Transverse colon (tissue), 4 donors: ENCODE measurements around the gene LRRC57. TPM values are rescaled to one million over a fixed set of nuclear protein-coding genes. Genes with fewer than 3 reads are reported as not detected.
A peak's percentile ranks its signal among the peaks of the same experiment; 100 is the strongest.

Experiments
- DNase-seq: peaks from one replicate; pipeline ENCODE4 v3.0.0-alpha.2; 2019
- H3K27ac ChIP-seq, 4 donors: fragments of 200-600 bp; sonication (generic); 2 replicates each; pipeline ENCODE4 v1.5.1; 2016 to 2018; ENCODE audit warnings: inconsistent platforms in 4 of 4
- H3K27me3 ChIP-seq: fragments of 200-600 bp; sonication (generic); 2 replicates; pipeline ENCODE4 v1.5.1; 2017; ENCODE audit warnings: inconsistent platforms
- H3K36me3 ChIP-seq, 4 donors: fragments of 200-600 bp; sonication (generic); 2 replicates each; pipeline ENCODE4 v1.5.1; 2017 to 2019; ENCODE audit warnings: inconsistent platforms in 4 of 4
- H3K4me1 ChIP-seq, 4 donors: fragments of 200-600 bp; sonication (generic); 2 replicates each; pipeline ENCODE4 v1.5.1; 2017 to 2020; ENCODE audit warnings: inconsistent platforms in 4 of 4
- H3K4me3 ChIP-seq, 4 donors: fragments of 200-600 bp; sonication (generic); 1 replicate in 1 of 4; 2 replicates in 3 of 4; pipeline versions ENCODE4 v1.5.1 to v1.6.1; 2017 to 2019; ENCODE audit warnings: inconsistent platforms in 4 of 4
- H3K9me3 ChIP-seq, 2 donors: fragments of 200-600 bp; sonication (generic); 2 replicates each; pipeline ENCODE4 v1.5.1; 2017 to 2019; ENCODE audit warnings: inconsistent platforms in 2 of 2
- CTCF ChIP-seq, 5 experiments: fragments of 200-600 bp in 3 of 5; fragments of 450-650 bp in 2 of 5; sonication (generic) in 3 of 5; IDR thresholded peaks; 1 replicate in 2 of 5; 2 replicates in 3 of 5; pipeline ENCODE4 v1.5.1; 2016 to 2017; ENCODE audit warnings: antibody characterized with exemption in 5 of 5, inconsistent platforms in 3 of 5, mild to moderate bottlenecking in 2 of 5, moderate library complexity in 1 of 5
- EP300 ChIP-seq: sonication (generic); formaldehyde crosslinking; IDR thresholded peaks from one replicate; pipeline ENCODE4 v1.6.1; 2017; ENCODE audit warnings: antibody characterized with exemption, low read depth
- POLR2A ChIP-seq: fragments of 450-650 bp; IDR thresholded peaks from one replicate; pipeline ENCODE4 v1.6.1; 2016; ENCODE audit warnings: antibody characterized with exemption, mild to moderate bottlenecking, moderate library complexity
- POLR2AphosphoS5 ChIP-seq, 3 donors: sonication (generic); formaldehyde crosslinking; IDR thresholded peaks; one replicate each; pipeline ENCODE4 v1.6.1; 2016; ENCODE audit warnings: antibody characterized with exemption in 3 of 3
- WGBS, 2 donors: methylation state at CpG; one replicate each; pipeline ENCODE4 v1.1.5; 2018; ENCODE audit warnings: low coverage in 1 of 2; 5-methylcytosine and 5-hydroxymethylcytosine counted together
- in situ Hi-C, 4 donors: fragments of 200-750 bp; cut with MboI; loops; one replicate each; pipeline versions ENCODE4 v1.15.0 to v1.15.1; 2017; ENCODE audit warnings: low sequenced_read_pairs in 3 of 4, low pct_ligation_motif_present in 1 of 4, low pct_unique_long_range_greater_than_20kb in 1 of 4
- intact Hi-C: fragments of 100-400 bp; cut with DNase I; formaldehyde crosslinking; loops from one replicate; pipeline ENCODE4 v1.15.1; 2023; ENCODE audit warnings: low total_unique reads
- total RNA-seq, 4 donors: library from RNA; depleted of rRNA; stranded (reverse); fragments of >200 nt; gene quantifications; one replicate each; pipeline ENCODE4 v1.1.0, GENCODE V29; 2016

LRRC57 gene
- total RNA-seq, 4 donors from 2014 or later: 12.3 to 42.4 (median 28.7) TPM

- DNase-seq: no peak
- peak overlapping the region in 3 of 4 donors; percentile 70 to 98 (median 91) for H3K4me3 ChIP-seq
- in situ Hi-C loops: no loop called here
Observed at GRCh38 chr15:42491539-42492225, 56.9 kb downstream of the LRRC57 start.

GRCh38 chr15:42490671-42491538 lies 57.7 kb downstream of the LRRC57 start, which contains the start of gene ZNF106:
TSS of gene ZNF106 (minus strand) at chr15:42491141. CDS start at chr15:42472289, 18,852 bp downstream.
- 0 to 1% methylated on average over 19 to 49 of the region's 51 CpGs for WGBS, 2 donors
- TF ChIP-seq POLR2A (peak; percentile 84), EP300 (no peak), CTCF (IDR thresholded peaks at IDR 0.05) (no peak), POLR2AphosphoS5 (IDR thresholded peaks at IDR 0.05) (peak; percentile 87 to 90 (median 88))
- Histone ChIP-seq H3K4me3 (peak within 1 kb of the TSS; percentile 70 to 98 (median 89)), H3K36me3 (no peaks in the 10 kb centered on the region), H3K9me3 (no peaks in the 10 kb centered on the region), H3K27me3 (no peaks in the 10 kb centered on the region), H3K4me1 (peaks cover 10 to 43% (median 26%) of the 10 kb centered on the region in 4 donors), H3K27ac (peak within 1 kb of the TSS; percentile 90 to 95 (median 94))
- in situ Hi-C loops: no loop called here
- intact Hi-C loops: no loop called here
- peak; percentile 89 for DNase-seq

More at GRCh38 chr15:42491539-42492225, 56.9 kb downstream of the LRRC57 start:
- Histone ChIP-seq H3K27me3 (no peaks in the 10 kb centered on the region), H3K36me3 (no peaks in the 10 kb centered on the region), H3K4me1 (peaks cover 10 to 49% (median 33%) of the 10 kb centered on the region in 4 donors), H3K27ac (peak overlapping the region; percentile 90 to 95 (median 94)), H3K9me3 (no peaks in the 10 kb centered on the region)
- no peak for TF ChIP-seq EP300
- no peak for TF ChIP-seq POLR2AphosphoS5 (IDR thresholded peaks at IDR 0.05)
- no peak for TF ChIP-seq POLR2A
- TF ChIP-seq CTCF (IDR thresholded peaks at IDR 0.05): no peak
- 75 to 85% methylated on average over 14 to 18 of the region's 18 CpGs for WGBS, 2 donors
- intact Hi-C loops: no loop called here

GRCh38 chr15:42490291-42490670 lies 58.3 kb downstream of the LRRC57 start:
- 1 to 4% methylated on average over 7 to 11 of the region's 11 CpGs for WGBS, 2 donors
- peak overlapping the region; percentile 70 to 98 (median 89) for H3K4me3 ChIP-seq
- in situ Hi-C loops (no loop called here), intact Hi-C loops (no loop called here)
- H3K27me3 ChIP-seq: no peaks in the 10 kb centered on the region
- H3K36me3 ChIP-seq: no peaks in the 10 kb centered on the region
- H3K9me3 ChIP-seq: no peaks in the 10 kb centered on the region
- DNase-seq: no peak
- H3K4me1 ChIP-seq: peaks cover 10 to 43% (median 26%) of the 10 kb centered on the region in 4 donors
- TF ChIP-seq EP300 (no peak), POLR2A (no peak), CTCF (IDR thresholded peaks at IDR 0.05) (no peak), POLR2AphosphoS5 (IDR thresholded peaks at IDR 0.05) (no peak)
- H3K27ac ChIP-seq: peak overlapping the region; percentile 90 to 95 (median 94)

Other genes starting within 250 kb of the LRRC57 start
- gene CAPN3, start 189.3 kb downstream of the LRRC57 start, total RNA-seq: 10 to 100 TPM; 17.0 to 35.2 (median 19.3) TPM
- 10 to 100 TPM; 44.2 to 60.6 (median 50.0) TPM for gene ZNF106, start 57.7 kb downstream of the LRRC57 start, total RNA-seq
- gene SNAP23, start 53.2 kb downstream of the LRRC57 start, total RNA-seq: 100 to 1,000 TPM in 1 of 4 donors, 10 to 100 TPM in 3; 19.9 to 102 (median 70.7) TPM
- 10 to 100 TPM; 10.6 to 27.5 (median 13.6) TPM for gene HAUS2, start within 50 bp of the LRRC57 start, total RNA-seq
- gene STARD9, start 26.8 kb upstream of the LRRC57 start, total RNA-seq: 10 to 100 TPM; 11.1 to 52.5 (median 22.4) TPM
- 10 to 100 TPM; 10.0 to 37.0 (median 13.6) TPM for gene CDAN1, start 188.3 kb upstream of the LRRC57 start, total RNA-seq